KOPT-K1 (cell line): Measurements from ENCODE around the gene AGXT2.
"Not testable (repeated sequence)": the region's sequence is repeated elsewhere in the genome, so short reads cannot be mapped to it uniquely, and the experiment has no call there.

ENCODE experiments used
- H3K27ac ChIP-seq: fragments of 200-600 bp; sonication (generic); 2 replicates; pipeline ENCODE4 v1.5.1; 2016; ENCODE audit warnings: antibody characterized with exemption, mild to moderate bottlenecking, low read depth, low read length; ENCODE audit not compliant: poor library complexity, severe bottlenecking
- H3K36me3 ChIP-seq: fragments of 200-600 bp; sonication (generic); 2 replicates; pipeline ENCODE4 v1.5.1; 2017; ENCODE audit warnings: antibody characterized with exemption, mild to moderate bottlenecking, low read length, moderate library complexity; ENCODE audit not compliant: insufficient read depth
- H3K9me3 ChIP-seq: fragments of 200-600 bp; sonication (generic); 2 replicates; pipeline ENCODE4 v1.5.1; 2017; ENCODE audit warnings: antibody characterized with exemption, low read length, mild to moderate bottlenecking; ENCODE audit not compliant: insufficient read depth, poor library complexity, severe bottlenecking

AGXT2 gene

GRCh38 chr5:34978681-34979080 is 69.1 kb downstream of the AGXT2 start:
- no peaks in the 10 kb centered on the region for H3K9me3 ChIP-seq
- no peak overlapping the region for H3K27ac ChIP-seq
- H3K36me3 ChIP-seq: no peaks in the 10 kb centered on the region

GRCh38 chr5:34977934-34978613 is 69.7 kb downstream of the AGXT2 start:
- H3K27ac ChIP-seq: no peak overlapping the region
- no peaks in the 10 kb centered on the region for H3K36me3 ChIP-seq
- no peaks in the 10 kb centered on the region for H3K9me3 ChIP-seq

- Histone ChIP-seq H3K36me3 (no peaks in the 10 kb centered on the region), H3K27ac (no peak overlapping the region), H3K9me3 (no peaks in the 10 kb centered on the region)
Observed at GRCh38 chr5:34976347-34976746, 71.4 kb downstream of the AGXT2 start.

- not testable (repeated sequence) for H3K27ac ChIP-seq, H3K9me3 ChIP-seq, H3K36me3 ChIP-seq
Observed at GRCh38 chr5:34971655-34972054, 76.1 kb downstream of the AGXT2 start.

GRCh38 chr5:34970552-34970951 is 77.2 kb downstream of the AGXT2 start:
- no peak overlapping the region for H3K27ac ChIP-seq
- no peaks in the 10 kb centered on the region for H3K36me3 ChIP-seq
- H3K9me3 ChIP-seq: peaks cover 5% of the 10 kb centered on the region

GRCh38 chr5:34968258-34968657 is 79.5 kb downstream of the AGXT2 start:
- H3K27ac ChIP-seq: no peak overlapping the region
- no peaks in the 10 kb centered on the region for H3K36me3 ChIP-seq
- peaks cover 9% of the 10 kb centered on the region for H3K9me3 ChIP-seq

GRCh38 chr5:34967540-34967939 is 80.2 kb downstream of the AGXT2 start:
- H3K9me3 ChIP-seq: peaks cover 9% of the 10 kb centered on the region
- H3K27ac ChIP-seq: no peak overlapping the region
- no peaks in the 10 kb centered on the region for H3K36me3 ChIP-seq

- Histone ChIP-seq H3K9me3 (no peaks in the 10 kb centered on the region), H3K36me3 (peaks cover 21% of the 10 kb centered on the region), H3K27ac (no peak overlapping the region)
Observed at GRCh38 chr5:34959323-34959722, 88.4 kb downstream of the AGXT2 start.

GRCh38 chr5:34957857-34958690 is 89.7 kb downstream of the AGXT2 start:
- Histone ChIP-seq H3K27ac (no peak overlapping the region), H3K36me3 (peaks cover 34% of the 10 kb centered on the region)

GRCh38 chr5:34957321-34957720 is 90.4 kb downstream of the AGXT2 start:
- Histone ChIP-seq H3K36me3 (peaks cover 41% of the 10 kb centered on the region), H3K9me3 (no peaks in the 10 kb centered on the region), H3K27ac (no peak overlapping the region)

More at GRCh38 chr5:34957857-34958690, 89.7 kb downstream of the AGXT2 start:
- no peaks in the 10 kb centered on the region for H3K9me3 ChIP-seq
